NCI-H2107 treated with DMSO at 0.1 percent for 48 hours (cell line): ENCODE results near the gene SPSB3.
"Not testable (repeated sequence)": the region's sequence is repeated elsewhere in the genome, so short reads cannot be mapped to it uniquely, and the experiment has no call there.

ENCODE experiments used
- DNase-seq: peaks from one replicate; lab custom pipeline; 2025; ENCODE audit not compliant: unreplicated experiment; lab: John Stamatoyannopoulos, UW

SPSB3 gene

DNA sequence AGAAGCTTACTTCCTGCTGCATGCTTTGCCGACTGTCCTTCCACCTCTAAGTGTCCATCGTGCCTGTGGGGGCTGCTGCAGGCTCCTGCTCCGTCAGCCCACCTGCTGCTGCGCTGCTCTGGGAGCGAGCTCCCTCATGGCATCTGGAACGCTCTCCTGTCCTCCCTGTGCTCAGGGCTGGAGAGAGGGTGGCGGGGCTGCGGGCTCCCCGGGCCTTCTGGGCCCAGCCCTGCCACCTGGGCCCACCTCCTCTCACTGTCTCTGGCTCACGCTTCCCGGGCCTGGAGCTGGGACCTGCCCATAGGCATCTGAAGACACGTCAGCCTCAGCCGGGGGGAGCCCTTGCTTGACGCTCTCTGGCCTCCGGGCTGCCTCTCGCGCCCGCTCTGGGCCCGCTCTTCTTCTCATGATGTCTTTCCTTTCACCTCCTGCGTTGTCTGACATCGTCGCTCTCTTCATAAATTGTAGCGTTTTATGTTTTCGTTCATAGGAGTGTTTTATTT, 38.0 kb downstream of the SPSB3 start:
- no peak for DNase-seq

DNA sequence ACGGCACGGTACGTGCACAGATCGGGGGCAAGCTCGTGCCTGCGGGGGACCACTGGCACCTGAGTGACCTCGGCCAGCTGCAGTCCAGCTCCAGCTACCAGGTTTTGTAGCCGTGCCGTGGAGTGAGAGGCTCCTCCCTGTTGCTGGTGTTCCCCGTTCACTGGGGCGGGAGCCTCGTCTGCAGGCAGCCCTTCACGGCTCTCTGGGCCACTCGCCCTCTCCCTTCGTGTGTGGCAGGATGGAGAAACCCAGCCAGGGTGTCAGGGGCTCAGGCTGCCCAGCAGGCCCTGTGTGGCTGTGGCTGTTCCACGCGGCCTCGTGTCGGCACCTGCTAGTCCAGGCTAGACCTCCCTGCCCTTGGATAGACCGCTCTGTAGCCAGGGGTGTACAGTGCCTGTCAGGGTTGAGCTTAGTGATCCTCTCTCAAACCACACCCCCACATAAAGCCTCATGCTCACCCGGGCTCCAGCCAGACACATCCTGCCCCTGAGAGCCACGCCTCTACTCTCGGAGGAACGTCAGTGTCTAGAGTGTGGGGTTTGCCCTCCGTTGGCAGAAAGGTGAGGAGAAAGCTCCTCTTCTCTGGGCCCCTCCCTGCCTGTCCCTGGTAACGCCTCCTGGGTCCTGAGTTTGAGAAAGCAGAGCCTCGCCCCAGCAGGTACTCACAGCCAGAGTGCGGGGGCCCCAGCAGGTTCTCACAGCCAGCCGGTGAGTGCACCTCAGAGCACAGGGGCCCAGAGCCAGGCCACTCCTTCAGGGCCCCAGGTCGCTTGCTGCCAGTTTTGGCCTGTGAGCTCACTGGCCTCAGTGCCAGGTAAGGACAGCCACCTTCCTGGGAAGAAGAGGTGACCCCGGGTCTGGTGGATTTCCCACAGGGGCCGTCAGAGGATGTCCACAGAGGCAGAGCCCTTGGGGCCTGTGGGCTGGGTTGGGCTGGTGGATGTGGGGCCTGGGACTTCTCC, 38.7 kb downstream of the SPSB3 start:
- no peak for DNase-seq

DNA sequence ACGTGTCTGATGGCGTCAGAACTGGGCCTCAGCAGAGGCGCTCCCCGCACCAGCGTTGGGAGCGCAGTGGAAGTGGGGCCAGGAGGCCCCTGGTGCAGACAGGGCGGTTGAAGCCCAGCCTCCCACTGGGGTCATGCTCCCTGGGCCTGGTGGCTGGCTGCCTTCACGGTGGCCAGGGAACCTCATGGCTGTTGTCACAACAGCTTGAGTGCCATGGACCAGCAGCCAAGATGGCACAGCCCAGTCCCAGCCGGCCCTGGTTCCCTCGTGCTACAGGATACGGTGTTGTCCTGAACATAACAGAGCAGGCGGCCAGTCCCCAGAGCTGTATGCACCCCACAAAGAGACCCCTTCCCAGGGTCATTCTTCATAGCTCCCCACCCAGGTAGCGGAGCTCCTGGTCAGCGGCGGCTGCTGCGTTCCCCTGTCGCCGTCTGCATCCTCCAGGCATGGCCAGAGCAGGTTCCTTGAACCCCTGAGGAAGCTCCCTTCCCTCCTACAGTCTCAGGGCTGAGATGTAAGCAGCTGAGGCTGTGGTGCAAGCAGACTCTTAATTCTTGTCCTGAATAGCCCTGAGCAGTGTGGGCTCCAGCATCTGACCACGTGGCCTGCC, 40.7 kb downstream of the SPSB3 start:
- no peak for DNase-seq

DNA sequence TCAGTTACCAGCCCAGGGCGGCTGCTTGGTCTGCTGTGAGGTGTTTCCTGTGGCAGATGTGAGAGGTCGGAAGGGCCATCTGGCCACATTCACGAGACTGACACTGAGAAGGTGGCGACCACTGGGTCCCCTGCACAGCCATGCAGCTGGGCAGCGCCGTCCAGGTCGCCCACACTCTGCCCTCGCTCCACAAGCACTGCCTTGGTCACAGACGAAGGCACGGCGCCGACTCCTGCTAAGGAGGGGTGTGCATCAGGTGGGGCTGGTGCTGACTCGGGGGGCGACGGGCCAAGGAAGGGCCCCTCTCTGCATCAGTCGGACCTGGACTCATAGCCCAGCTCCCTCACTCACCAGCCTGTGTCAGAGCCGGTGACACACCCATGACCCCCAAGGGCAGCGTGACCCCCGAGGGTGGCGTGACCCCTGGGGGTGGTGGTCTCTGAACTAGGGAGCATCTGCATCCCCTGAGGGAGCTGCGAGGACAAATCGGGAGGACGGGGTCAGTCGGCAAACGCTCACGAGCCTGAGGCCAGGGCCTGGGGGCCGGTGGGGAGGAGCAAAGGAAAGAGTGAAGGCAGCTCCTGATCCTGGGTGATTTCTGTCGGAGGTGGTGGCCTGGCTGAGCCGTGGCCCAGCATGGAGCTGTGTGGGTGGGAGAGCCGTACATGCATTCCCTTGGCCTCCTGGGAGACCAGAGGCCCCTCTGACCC, 41.4 kb downstream of the SPSB3 start:
- DNase-seq = no peak

DNA sequence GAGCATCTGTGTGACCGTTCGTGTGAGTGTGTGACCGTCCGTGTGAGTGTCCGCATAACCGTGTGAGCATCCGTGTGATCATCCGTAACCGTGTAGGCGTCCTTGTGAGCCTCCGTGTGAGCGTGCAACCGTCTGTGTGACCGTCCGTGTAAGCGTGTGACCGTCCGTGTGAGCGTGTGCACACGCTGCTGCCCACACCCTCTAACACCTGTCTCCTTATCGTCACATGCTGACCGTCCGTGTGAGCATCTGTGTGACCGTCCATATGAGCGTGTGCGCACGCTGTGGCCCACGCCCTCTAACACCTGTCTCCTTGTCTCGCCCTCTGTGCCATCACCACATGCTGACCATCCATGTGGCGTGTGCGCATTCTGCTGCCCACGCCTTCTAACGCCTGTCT, 42.1 kb downstream of the SPSB3 start:
- DNase-seq = no peak

DNA sequence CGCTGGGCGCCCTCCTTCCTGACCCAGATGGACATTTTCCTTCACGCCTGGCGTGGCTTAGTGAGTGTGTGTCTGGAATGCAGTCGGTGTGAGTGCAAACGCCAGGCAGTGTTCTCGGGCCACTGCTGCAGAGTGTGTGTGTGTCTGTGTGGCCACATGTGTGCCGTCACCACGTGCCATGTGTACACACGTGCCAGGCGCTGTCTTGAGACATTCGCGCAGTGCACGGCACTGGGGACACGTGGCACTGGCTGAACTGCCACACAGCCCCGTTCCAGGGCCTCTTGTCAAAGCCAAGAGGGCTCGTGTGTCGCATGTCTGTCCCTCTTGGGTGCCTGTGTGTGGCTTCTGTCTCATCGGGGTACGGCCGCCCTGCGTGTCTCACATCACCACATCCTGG, 47.6 kb downstream of the SPSB3 start:
- no peak for DNase-seq

DNA sequence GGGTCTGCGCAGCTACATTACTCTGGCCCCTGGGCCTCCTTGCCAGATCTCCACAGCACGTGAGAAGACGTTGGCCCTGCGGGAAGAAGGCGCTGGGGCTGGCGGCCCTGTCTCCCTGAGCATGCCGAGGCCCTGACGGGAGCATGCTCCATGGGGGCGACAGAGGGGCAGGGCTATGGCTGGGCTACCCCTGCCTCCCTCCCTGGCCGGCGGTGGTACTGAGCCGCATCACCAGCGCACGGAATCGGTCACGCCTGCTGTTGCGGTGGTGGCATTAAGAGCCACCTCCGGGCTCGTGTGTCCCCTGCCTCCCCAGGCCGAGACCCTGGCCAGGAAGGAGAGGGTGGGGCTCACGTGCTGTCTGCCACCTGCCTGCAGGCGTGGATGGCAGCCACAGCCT, 48.2 kb downstream of the SPSB3 start:
- no peak for DNase-seq

DNA sequence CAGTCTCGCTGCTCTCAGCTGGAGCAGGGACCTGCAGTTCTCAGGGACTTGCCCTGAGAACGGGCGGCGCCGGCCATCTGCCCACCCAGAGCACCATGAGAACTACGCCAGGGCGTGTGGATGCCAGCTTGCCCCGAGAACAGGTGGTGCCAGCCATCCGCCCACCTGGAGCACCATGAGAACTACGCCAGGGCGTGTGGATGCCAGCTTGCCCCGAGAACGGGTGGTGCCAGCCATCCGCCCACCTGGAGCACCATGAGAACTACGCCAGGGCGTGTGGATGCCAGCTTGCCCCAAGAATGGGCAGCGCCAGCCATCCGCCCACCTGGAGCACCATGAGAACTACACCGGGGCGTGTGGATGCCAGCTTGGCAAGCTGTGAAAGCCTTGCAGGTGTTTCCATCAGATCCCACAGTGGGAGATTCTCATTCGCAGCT, 49.8 kb downstream of the SPSB3 start:
- DNase-seq = not testable (repeated sequence)

DNA sequence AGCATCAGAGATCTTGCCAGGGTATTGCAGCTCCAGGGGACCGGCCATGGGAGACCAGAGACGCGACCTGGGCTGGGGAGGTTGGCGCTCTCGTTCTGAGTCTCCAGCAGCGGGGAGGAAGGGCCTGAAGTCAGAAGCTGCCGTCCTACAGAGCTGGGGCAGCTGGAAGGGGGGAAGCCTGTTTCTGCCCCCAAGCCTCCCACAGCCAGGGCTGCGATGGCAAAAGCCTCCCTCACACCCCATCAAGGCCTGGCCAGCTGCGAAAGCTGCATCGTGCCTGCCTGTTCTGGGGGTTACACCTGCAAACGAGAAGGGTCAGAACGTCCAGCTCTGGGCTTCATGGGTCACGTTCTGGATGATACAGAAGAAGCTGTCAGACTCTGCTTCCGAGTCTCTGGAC, 50.3 kb downstream of the SPSB3 start:
- DNase-seq = no peak

DNA sequence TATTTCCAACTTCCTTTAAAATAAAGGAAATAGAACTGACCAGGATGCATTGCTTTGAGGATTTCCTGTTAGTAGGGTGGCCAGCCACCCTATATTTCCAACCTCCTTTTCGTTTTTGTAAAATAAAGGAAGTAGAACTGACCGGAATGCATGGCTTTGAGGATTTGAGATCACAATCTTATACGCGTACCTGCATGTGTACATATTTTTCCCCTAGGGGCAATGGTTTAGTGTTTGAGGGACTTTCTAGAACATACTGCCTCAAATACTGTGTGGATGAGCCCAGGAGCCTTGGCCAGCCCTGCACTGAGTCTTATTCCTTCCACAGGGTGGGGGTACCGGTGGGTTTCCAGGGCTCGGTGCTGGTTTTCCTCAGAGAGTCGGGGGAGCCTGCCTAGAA, 50.8 kb downstream of the SPSB3 start:
- DNase-seq = no peak

DNA sequence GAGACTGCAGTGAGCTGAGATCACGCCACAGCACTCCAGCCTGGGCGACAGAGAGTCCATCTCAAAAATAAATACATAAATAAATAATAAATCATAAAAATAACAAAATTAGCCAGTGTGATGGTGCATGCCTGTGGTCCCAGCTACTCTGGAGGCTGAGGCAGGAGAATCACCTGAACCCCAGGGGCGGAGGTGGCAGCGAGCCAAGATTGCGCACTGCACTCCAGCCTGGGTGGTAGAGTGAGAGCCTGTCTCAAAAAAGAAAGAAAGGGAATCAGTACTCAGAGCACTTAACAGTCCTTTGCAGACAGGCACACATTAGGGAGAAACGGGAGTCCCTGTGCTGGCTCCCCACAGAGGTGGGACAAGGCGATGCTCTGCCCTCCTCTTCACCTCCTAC, 51.3 kb downstream of the SPSB3 start:
- no peak for DNase-seq

DNA sequence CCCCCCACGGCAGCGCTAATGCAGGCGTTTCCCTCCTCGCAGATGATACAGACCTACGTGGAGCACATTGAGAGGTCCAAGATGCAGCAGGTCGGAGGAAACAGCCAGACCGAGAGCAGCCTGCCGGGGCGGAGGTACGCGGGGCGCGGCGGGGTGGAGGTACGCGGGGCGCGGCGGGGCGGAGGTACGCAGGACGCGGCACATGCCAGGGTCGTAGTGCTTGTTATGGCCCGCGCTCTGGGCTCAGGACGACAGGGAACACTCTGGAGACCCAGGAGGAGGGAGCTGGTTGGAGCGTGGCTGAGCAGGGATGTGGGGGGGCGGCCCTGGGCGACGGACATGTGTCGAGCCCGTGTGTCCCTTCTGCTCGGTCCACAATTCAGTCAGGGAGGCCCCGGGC, 52.9 kb downstream of the SPSB3 start:
- no peak for DNase-seq

DNA sequence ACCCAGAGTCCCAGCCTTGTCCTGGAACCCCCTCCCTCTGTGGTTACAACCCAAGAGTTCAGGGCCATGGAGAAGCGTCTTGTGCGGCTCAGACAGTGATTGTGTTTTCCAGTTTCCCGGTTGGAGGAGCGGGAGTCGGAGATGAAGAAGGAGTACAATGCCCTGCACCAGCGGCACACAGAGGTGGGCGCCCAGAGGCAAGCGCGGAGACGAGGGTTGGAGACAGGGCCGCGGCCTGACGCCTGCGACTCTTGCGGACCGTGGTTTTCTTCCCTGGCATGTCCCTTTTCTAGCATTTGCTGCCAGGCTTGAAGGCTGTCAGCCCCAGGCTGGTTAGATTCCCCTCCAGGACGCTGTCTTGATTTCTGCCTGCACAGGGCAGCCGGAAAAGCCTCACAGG, 53.3 kb downstream of the SPSB3 start:
- no peak for DNase-seq

DNA sequence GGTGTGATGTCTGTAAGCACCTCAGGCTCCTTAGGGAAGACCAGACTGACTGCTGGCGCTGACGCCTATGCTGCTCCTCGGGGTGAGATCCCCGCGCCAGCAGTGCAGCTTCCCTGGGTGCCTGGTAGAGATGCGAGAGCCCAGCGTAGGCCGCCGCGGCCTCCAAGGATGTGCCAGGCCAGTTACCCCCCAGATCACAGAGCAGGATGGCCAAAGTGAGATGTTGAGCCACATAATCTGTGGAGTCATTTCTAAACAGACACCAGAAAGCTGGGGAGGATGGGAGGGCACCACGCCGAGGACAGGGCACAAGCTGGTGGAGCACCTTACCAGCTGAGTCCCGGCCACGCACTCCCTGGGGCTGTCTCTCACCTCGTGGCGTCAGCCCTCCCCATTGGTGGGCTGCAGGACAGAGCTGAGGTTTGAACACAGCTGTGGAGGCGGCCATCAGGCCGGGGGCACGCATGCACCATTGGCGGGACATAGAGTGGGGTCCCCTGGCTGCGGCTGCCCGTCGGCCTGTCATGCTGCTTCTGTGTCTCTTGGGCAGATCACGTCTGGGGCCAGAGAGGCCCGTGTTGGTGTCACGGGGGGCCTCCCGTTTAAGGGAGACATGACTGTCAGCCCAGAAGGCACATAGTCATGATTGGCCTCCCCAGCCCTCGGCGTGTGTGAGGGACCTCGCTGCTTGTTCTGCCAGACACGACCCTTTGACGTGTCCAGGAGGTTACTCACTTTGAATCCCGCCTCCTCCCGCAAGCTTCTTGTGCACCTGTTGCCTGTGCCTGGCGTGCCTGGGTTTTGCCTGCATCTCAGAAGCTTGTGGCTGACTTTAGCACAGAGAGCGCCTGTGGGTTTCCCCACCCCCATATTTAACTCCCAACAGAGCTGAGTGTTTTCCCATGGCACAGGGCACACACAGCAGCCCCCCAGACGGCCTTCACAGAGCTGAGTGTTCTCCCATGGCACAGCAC, 54.4 kb downstream of the SPSB3 start:
- no peak for DNase-seq
